ENCODE measurements around the gene PPP1R2. TPM values are rescaled to one million over a fixed set of nuclear protein-coding genes. Genes with fewer than 3 reads are reported as not detected.

The PPP1R2 gene
- total and polyA plus RNA-seq, 12 donors = 13.6 to 179 (median 49.5) TPM

- intact Hi-C loops (cut with DNase I) = no loop called here
- WGBS, 4 donors = 15 to 45% (median 38%) methylated on average over 4 of the region's 4 CpGs
- DNase-seq = no peak
Observed at GRCh38 chr3:195557322-195557721, 14.2 kb upstream of the PPP1R2 start.

GRCh38 chr3:195556390-195556789, 13.3 kb upstream of the PPP1R2 start:
- Histone ChIP-seq H3K36me3 (replicated peaks in 1 of 2) (no peaks in the 10 kb centered on the region), H3K27ac (no peak overlapping the region), H3K27me3 (no peaks in the 10 kb centered on the region), H3K4me3 (no peak overlapping the region), H3K4me1 (replicated peaks in 1 of 2) (peaks cover 0 to 8% of the 10 kb centered on the region in 2 donors), H3K9me3 (replicated peaks in 1 of 3) (no peaks in the 10 kb centered on the region)
- intact Hi-C loops (cut with DNase I) = no loop called here
- TF ChIP-seq POLR2A (IDR thresholded peaks at IDR 0.05) (no peak), CTCF (IDR thresholded peaks at IDR 0.05) (no peak)
- DNase-seq = no peak
- 65 to 75% (median 66%) methylated on average over 10 of the region's 10 CpGs for WGBS, 4 donors

More at GRCh38 chr3:195557322-195557721, 14.2 kb upstream of the PPP1R2 start:
- H3K9me3 ChIP-seq (replicated peaks in 1 of 3) = no peaks in the 10 kb centered on the region
- H3K36me3 ChIP-seq (replicated peaks in 1 of 2) = no peaks in the 10 kb centered on the region
- TF ChIP-seq POLR2A (IDR thresholded peaks at IDR 0.05) (no peak), CTCF (IDR thresholded peaks at IDR 0.05) (no peak)
- H3K4me1 ChIP-seq (replicated peaks in 1 of 2) = peaks cover 0 to 8% of the 10 kb centered on the region in 2 donors
- no peaks in the 10 kb centered on the region for H3K27me3 ChIP-seq
- no peak overlapping the region for H3K4me3 ChIP-seq
- no peak overlapping the region for H3K27ac ChIP-seq

GRCh38 chr3:195555110-195555509, 12.0 kb upstream of the PPP1R2 start:
- no peak for TF ChIP-seq POLR2A (IDR thresholded peaks at IDR 0.05)
- TF ChIP-seq CTCF (IDR thresholded peaks at IDR 0.05) = no peak
- no peak overlapping the region for H3K27ac ChIP-seq
- peaks cover 0 to 8% of the 10 kb centered on the region in 2 donors for H3K4me1 ChIP-seq (replicated peaks in 1 of 2)
- WGBS, 4 donors = 72 to 80% (median 77%) methylated on average over 8 of the region's 8 CpGs
- no peaks in the 10 kb centered on the region for H3K27me3 ChIP-seq
- H3K4me3 ChIP-seq = no peak overlapping the region
- intact Hi-C loops (cut with DNase I) = no loop called here
- DNase-seq = no peak
- H3K9me3 ChIP-seq (replicated peaks in 1 of 3) = no peaks in the 10 kb centered on the region
- H3K36me3 ChIP-seq (replicated peaks in 1 of 2) = no peaks in the 10 kb centered on the region

- intact Hi-C loops (cut with DNase I) = no loop called here
Observed at GRCh38 chr3:195554458-195554857, 11.3 kb upstream of the PPP1R2 start.

More at GRCh38 chr3:195554458-195554857, 11.3 kb upstream of the PPP1R2 start:
- no peak for DNase-seq
- Histone ChIP-seq H3K27ac (no peak overlapping the region), H3K27me3 (no peaks in the 10 kb centered on the region), H3K36me3 (replicated peaks in 1 of 2) (no peaks in the 10 kb centered on the region), H3K4me3 (no peak overlapping the region), H3K4me1 (replicated peaks in 1 of 2) (peaks cover 0 to 8% of the 10 kb centered on the region in 2 donors), H3K9me3 (replicated peaks in 1 of 3) (no peaks in the 10 kb centered on the region)
- WGBS, 4 donors = 95% methylated on average over 15 of the region's 15 CpGs
- TF ChIP-seq POLR2A (IDR thresholded peaks at IDR 0.05) (no peak), CTCF (IDR thresholded peaks at IDR 0.05) (no peak)
